GM18868 (cell line): Measurements from ENCODE around the gene RABGAP1L.

Source experiments
- ATAC-seq: cut with Tn5 transposase; IDR thresholded peaks from one replicate; pipeline ENCODE4 v1.9.1; 2021; ENCODE audit warnings: mild to moderate bottlenecking, moderate library complexity; ENCODE audit not compliant: unreplicated experiment

The RABGAP1L gene

GRCh38 chr1:174194461-174194860, 35.1 kb downstream of the RABGAP1L start:
- ATAC-seq = no peak

- ATAC-seq = no peak
Measured at GRCh38 chr1:174197088-174197487, 37.8 kb downstream of the RABGAP1L start.

DNA sequence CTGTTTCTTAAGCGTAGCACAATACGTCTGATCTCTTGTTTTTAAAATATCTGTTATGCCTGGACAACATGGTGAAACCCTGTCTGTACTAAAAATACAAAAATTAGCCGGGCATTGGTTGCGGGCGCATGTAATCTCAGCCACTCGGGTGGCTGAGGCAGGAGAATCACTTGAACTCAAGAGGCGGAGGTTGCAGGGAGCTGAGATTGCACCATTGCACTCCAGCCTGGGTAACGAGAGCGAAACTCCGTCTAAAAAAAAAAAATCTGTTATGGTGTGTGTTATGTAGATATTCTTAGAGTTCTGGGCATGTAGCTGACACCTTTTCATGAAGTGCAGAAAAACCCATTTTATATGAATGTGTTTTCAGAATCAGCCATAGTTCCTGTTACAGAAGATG, 38.2 kb downstream of the RABGAP1L start:
- ATAC-seq = no peak

- no peak for ATAC-seq
Measured at GRCh38 chr1:174198202-174198601, 38.9 kb downstream of the RABGAP1L start.

GRCh38 chr1:174200746-174201145, 41.4 kb downstream of the RABGAP1L start:
- ATAC-seq = no peak

GRCh38 chr1:174204697-174205308, 45.5 kb downstream of the RABGAP1L start:
- no peak for ATAC-seq

DNA sequence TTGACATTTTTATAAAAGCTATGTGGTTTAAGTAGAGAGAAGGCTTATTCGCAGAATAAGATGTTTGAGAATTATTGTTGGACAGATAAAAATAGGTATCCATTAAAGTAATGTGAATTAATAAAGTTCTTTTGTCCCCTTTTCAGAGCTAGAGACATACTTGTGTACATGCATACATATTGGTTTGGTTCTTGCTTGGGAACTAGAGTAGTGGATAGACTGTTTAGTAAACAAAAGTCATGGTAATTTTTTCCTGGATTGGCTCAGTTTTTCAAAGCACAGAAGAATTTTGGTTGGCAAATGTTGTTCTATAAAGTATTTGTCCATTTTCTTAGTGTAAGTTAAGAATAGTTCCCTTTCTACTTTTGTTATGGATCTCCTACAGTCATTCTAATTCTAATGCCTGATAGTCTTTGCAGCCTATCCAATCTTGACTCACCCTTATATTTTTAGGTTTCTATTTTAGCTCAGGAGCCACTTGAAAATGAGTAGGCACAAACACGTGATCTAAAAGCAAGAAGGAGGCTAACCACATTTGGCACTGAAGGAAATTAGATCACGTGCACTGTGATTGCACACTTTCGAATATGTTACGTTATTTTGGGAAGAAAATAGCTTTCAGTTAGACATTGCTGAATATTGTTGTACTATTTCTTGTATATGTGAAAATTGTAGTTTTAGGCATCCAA, 47.0 kb downstream of the RABGAP1L start:
- no peak for ATAC-seq

- peak; percentile 97 for ATAC-seq
Measured at GRCh38 chr1:174209347-174210187, 50.2 kb downstream of the RABGAP1L start.

DNA sequence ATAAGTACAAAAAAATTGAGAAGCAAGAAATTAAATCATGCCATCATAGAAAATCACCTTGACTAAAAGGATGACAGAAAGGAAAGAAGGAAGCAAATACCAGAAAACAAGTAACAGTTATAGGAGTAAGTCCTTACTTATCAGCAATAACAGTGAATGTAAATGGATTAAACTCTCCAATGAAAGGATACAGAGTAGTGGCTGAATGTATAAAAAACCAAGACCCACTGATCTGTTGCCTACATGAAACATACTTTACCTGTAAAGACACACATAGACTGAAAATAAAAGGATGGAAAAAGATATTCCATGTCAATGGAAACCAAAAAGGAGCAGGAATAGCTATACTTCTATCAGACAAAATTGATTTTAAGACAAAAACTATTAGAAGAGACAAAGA, 52.2 kb downstream of the RABGAP1L start:
- no peak for ATAC-seq

GRCh38 chr1:174215766-174216165, 56.4 kb downstream of the RABGAP1L start:
- ATAC-seq = no peak

GRCh38 chr1:174217248-174217647, 57.9 kb downstream of the RABGAP1L start:
- ATAC-seq = no peak

DNA sequence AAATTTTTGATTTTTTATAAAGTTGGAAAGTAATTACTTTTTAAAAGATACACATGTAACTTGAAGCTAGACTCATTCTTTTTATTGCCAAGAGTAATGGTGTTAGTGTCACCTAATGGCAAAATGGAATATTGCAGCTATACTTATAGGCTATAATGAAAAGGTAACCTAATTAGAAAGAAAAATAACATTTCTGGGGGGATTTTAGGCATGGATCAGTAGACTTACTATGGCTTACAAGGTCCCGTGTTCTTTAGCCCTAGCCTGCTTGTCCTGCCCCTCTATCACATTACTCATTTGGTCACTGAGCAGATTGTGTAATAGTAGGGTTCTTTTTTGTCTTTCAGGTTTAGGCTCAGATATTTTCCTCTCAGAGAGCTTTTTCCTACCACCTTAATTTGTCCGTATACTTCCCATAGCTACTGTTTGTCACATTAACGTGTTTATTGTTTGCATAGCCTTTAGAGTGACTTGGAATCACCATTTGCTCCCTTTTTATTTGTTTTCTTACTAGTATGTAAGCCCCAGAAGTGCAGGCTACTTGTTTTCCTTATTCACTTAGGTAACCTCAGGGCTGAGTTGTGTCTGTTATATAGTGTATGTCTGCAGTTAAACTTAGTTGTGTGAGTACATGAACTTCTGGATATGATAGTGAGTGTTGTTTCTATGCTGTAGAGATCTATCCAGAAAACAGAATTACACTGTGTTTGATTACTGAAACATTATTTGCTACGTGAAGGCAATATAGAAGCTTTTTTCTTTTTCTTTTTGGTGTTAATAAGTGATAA, 58.7 kb downstream of the RABGAP1L start:
- peak; percentile 40 for ATAC-seq

- no peak for ATAC-seq
Measured at GRCh38 chr1:174218983-174219382, 59.7 kb downstream of the RABGAP1L start.

- no peak for ATAC-seq
Measured at GRCh38 chr1:174219606-174220370, 60.5 kb downstream of the RABGAP1L start.

- ATAC-seq = no peak
Measured at GRCh38 chr1:174221681-174222080, 62.4 kb downstream of the RABGAP1L start.

DNA sequence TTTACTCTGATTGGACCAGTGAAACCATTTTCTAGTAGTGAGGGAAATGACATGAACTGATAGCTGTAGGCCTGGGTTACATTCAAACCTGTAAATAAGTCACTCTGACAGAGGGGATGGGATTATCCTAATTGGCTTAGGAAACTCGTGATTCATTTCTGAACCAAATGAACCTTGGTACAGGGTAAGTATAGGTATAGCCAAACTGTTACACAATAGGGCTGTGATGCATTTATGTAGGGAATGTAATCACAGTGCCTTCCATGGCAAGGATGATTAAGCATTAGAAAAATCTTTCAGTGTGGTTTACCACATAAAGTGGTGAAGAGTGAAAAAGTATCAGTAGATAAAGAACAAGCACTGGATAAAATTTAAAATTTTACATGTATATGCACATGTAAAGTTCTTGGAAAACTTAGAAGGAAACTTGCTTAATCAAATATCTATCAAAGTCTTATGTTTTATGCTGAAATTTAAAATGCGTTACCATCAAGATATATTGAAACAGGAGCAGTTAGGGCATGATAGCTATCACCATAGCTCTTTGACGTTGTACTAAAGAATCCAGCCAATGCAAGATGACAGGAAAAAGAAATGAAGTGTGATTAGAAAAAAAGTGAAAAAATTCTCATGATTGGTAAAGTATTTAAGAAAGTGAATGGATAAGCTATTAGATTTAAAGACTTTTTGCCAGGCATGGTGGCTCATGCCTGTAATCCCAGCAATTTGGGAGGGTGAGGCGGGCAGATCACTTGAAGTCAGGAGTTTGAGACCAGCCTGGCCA, 63.0 kb downstream of the RABGAP1L start:
- ATAC-seq = no peak

DNA sequence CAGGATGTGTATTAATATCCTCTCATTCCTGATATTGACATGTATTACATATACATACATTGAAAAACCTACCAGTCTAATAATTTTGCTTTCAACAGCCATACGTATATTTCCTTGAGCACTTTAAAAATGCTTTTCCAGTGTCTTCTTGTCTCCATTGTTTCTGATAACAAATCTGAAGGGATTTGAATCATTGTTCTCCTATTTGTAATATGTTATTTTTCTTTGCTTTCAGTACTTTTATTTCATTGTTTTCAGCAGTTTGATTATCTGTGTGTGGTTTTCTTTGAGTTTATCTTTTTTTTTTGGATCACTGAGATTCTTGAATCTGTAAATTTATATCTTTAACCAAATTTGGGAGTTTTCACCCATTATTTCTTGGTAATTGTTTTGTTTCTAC, 65.3 kb downstream of the RABGAP1L start:
- no peak for ATAC-seq

DNA sequence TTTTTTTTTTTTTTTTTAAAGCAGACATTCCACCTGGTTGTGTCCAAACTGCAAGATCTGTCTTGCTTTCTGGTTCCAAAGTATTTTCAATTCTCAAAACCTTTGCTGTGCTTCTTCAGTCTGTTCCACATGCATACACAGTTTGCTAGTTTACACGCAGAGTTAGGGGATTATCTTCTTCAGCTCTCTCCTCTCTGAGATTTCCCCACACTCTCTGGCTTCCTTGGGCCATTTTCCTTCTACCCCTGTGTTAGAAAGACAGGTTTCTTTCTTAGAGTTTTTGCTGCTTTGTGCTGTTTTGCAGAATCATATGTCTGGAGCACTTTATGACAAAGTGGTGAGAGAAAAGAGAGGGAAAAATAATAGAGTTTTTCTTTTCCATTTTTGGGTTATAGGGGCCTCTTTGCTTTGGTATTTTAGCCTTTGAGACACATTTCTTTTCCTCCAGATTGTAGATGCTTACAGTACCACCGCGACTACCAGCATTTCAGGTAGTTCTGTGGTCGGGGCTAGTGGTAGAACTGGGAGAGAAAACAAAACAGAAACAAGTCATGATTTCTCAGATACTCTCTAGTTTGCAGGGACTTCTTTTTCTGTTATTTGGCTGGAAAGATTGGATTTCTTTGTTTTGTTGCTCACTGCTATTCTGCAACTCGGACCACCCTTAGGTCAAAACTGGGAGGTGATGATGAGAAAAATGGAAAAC, 66.3 kb downstream of the RABGAP1L start:
- ATAC-seq = peak; percentile 80

DNA sequence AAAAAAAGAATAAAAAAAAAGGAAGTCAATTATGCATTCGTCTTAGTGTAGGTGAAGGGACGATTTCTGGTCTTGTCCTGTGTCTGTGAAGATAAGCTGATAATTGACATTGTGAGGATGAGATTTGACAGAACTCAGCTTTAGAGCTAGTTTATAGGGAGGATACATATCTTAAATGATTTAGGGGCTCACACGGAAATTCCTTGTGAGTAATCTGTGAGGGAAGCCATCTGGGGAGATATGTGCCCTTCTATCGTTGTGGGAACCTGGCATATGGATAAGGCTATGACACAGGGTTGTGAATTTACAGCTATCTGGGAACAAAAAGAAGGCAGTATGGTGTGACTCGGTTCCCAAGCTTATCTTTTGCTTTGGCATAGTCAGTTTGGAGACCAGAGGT, 71.1 kb downstream of the RABGAP1L start:
- no peak for ATAC-seq
